Iris pigment epithelial cell (primary cell): ENCODE measurements around the gene GNG7.
"Not testable (repeated sequence)": the region's sequence is repeated elsewhere in the genome, so short reads cannot be mapped to it uniquely, and the experiment has no call there.

Experiments
- DNase-seq: peaks from one replicate; pipeline ENCODE4 v3.0.0-alpha.2; 2011; ENCODE audit warnings: low read depth

Gene GNG7

DNA sequence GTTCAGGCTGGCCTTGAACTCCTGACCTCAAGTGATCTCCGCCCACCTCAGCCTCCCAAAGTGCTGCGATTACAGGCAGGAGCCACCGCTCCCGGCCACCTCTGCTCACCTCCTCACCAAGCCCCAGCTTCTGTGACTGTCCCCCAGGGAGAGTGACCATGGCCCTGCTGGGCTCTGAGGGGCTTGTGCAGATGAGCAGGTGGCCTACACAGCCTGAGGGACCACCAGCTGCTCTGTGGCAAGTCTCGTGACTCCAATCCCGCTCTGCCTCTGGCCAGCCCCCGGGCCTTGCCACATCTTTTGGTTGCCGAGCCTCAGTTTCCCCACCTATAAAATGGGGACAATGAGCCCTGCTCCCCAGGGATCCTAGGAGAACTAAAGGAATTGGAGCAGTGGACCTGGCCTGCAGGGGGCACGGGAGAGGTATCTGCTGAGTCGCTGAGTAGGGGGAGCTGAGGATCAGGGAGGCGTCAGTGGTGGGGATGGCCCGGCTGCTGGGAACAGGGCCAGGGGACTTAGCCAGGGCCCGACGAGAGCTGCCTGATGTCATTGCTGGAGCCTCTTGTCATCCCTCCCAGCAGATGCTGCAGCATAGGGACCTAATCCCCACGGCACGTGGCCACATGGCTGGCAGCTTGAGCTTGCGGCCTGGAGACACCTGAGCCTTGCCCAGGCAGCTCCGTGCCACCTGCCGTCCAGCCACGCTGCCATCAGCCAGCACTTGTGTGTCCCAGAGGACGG, 151.9 kb downstream of the GNG7 start:
- peak; percentile 32 for DNase-seq

DNA sequence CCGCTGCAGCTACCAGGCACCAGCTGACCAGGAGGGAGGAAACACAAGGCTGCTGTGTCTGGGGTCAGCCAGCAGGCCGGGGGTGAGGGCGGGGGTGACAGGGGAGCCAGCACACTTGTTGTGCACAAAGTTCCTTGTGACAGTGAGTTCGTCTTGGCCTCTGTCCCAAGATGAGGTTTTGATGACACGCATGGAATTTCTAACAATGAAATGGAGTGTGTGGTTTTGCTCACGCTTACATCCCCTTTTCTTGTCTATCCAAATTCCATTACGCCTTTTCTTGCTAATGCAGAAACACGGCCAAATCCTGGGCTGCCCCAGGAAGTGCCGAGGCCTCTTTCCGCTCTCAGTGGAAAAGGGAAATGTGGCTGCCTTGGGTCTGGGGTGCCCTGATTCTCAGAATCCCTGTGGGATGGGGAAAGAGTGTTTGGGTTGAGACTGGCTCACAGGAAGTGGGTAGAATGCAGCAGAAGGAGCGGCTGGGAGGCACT, 152.7 kb downstream of the GNG7 start:
- DNase-seq: peak; percentile 95

DNA sequence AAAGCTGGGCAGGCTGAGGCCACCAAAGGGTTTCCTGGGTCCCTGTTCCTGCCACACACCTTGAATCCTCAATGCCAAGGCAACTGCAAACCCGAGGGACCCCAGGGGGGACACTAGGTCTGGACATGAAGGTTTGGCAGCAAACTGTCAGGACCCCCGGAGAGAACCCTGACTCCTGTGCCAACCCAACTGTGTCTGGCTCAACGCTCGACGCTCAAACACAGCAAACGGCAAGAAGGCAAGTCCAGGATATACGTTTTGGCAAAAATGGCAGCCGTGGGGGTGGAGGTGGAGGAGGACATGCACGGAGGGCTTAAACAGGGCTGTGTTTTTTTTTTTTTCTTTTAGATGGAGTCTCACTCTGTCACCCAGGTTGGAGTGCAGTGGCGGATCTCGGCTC, 153.5 kb downstream of the GNG7 start:
- DNase-seq: no peak

DNA sequence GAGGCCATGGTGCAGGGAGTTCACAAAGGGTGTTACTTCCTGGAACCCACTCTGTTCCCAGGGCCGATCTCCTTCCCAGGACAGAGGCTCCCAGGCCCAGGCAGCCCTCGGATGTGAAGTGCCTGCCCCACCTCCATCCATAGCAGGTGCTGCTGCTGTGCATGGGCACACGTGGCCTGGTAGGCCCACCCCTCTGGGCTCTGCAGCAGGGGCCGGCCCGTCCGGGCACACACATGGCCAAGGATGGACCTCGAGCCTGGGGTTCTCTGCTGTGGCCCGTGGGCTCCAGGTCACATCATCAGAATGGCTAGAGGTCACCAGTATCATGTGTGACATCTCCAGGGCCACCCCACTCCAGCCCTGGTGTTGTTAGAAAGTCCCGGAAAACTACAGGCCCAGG, 154.8 kb downstream of the GNG7 start:
- DNase-seq: no peak

DNA sequence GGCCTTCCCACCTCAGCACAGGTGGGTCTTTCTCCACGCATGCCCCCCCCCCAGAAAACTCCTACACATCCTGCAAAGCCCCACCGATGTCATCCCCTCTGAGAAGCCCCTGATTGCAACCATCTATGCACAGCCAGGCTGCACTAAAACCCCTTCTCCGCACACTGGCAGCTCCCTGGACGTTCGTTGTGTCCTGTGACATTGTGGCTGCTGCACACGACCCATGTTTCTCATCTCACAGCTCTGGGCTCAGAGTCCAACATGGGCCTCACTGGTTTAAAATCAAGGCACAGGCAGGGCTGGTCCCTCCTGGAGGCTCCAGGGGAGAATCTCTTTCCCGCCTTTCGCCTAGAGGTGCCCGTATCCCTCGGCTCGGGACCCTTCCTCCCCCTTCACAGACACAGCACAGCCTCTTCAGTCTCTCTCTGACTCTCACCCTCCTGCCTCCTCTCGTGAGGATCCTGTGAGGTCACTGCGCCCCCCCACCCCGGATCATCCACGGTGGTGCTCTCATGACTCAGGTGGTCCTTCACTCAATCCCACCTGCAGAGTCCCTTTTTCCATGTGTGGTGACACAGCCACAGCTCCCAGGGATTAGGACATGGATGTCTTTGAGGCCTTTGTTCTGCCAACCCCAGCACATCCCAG, 155.3 kb downstream of the GNG7 start:
- no peak for DNase-seq

DNA sequence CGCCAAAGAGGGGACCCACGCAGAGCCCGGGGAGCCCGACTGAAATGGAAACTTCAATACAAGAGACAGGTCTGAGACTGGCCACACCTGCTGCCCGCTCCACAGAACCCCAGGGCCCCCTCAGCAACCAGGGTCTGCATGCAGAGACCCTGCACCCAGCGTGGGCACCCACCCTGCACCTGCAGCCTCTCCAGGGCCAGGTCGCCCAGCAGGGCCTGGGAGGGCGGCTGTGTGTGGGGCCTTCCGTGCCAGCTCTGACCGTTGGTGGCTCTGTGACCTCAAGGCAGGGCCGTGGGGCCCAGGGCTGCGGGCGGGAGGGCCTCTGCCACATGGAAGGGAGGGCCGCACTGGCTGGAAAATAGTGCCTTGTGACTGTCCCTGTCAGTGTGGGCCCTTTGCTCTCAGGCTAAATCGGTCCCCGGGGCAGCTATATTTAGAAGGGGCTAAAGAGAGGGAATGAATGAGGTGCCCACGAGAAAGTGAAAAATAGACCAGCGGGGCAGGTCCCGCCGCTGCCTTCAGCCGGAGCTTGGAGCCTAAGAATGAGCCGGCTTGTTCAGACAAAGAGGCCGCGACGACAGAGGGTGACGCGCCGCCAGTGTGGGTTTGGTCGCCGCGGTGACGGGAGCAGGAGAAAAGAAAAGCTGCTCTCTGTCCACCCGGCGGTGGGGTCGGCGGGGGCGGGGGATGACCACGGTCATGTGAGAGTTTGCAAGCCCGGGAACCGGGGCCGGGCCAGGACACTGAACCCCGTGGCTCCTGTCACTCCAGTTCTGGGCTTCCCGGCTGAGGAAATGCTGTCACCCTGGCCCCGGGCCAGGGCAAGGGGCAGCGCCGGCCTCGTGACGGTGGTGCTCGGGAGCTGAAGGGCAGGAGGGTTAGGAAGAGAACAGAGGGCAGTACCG, 156.1 kb downstream of the GNG7 start:
- DNase-seq: no peak

DNA sequence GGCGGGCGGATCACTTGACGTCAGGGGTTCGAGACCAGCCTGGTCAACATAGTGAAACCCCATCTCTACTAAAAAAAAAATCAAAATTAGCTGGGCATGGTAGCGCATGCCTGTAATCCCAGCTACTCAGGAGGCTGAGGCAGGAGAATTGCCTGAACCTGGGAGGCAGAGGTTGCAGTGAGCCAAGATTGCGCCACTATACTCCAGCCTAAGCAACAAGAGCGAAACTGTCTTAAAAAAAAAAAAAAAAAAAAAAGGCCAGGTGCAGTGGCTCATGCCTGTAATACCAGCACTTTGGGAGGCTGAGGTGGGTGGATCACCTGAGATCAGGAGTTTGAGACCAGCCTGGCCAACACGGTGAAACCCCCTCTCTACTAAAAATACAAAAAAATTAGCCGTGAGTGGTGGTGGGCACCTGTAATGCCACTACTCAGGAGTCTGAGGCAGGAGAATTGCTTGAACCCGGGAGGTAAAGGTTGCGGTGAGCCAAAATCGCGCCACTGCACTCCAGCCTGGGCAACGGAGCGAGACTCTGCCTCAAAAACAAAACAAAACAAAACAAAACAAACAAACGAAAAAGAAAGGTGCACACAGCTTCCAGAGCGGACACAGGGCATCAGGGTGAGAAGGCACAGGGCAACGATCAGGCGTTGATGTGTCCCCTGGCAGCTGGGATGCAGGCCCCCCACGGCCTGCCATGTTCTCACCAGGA, 156.9 kb downstream of the GNG7 start:
- DNase-seq: not testable (repeated sequence)

DNA sequence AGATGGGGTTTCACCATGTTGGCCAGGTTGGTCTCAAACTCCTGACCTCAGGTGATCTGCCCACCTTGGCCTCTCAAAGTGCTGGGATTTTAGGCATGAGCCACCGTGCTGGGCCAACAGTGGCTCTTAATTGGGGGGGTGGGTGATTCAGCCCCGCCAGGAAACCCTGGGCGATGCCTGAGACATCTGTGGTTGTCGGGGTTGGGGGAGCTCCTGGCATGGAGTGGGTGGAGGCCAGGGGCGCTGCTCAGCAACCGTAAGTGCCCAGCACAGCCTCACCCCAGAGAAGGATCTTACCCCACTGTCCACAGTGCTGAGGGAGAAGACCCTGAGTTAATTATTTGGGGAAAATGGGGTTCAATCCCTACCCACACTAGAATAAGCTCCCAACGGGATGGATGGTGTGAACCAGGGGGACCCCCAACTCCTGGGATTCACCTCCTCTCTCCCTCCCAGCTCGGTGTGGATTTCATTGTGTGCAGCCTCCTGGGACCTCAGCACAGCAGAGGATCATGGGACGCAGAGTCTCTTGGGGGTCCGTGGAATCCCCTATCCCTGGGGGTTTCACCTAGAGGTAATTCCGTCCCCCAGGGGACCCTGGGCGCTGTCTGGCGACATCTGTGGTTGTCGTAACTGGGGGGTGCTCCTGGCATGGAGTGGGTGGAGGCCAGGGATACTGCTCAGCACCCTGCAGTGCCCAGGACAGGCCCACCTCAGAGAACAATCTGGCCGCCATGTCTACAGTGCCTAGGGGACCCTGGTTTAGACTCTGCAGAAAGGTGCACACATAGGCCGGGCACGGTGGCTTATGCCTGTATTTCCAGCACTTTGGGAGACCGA, 157.7 kb downstream of the GNG7 start:
- DNase-seq: no peak

DNA sequence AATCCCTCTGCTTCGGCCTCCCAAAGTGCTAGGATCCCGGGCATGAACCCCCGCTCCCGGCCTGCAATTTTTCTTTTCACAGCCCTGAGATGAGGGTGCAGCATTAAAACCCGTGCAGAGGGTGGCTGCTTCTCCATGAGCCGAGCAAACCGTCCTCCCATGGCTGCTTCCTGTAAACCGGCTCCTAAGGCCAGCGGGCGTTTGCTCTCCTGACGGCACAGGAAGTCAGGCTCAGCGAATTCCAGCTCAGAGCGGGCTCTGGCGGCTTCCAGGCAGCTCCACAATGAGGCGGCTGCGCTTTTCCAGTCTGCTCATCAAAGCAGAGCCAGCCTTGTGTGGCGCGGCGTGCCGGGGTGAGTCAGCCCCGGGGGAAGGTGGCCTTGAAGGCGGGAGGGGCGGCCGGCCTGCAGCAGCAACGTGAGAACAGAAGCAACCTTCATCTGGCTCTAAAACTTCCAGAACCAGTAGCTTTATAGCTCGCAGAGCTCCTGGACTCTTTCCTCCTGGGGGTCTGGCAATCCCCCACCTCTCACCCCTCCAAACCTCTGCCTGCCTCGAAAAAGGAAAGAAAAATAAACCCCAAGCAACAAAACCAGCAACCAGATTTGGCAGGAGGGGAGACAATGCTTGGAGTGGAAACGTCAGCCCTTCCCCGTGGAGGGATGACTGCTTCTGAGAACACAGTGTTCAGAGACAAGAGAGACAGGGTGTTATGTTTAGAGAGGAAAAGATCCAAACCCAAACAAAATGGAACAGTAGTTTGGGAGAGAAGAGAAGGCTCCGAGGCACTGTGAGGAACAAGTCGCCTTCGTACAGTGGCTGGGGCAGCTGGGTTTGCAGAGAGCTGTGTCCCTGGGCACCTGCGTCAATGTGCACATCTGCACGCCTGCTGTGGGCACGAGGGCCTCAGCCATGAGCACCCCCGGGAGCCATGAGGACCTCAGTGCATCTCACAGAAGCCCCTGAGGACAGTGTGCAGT, 158.7 kb downstream of the GNG7 start:
- DNase-seq: peak; percentile 100

DNA sequence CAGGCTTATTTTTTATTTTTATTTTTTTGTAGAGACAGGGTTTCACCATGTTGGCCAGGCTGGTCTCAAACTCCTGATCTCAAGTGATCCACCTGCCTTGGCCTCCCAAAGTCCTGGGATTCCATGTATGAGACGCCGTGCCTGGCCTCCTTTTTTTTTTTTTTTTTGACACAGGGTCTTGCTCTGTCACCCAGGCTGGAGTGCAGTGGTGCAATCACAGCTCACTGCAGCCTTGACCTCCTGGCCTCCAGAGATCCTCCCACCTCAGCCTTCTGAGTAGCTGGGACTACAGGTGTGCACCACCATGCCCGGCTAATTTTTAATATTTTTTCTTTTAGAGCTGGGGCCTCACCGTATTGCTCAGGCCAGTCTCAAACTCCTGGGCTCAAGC, 159.4 kb downstream of the GNG7 start:
- not testable (repeated sequence) for DNase-seq

DNA sequence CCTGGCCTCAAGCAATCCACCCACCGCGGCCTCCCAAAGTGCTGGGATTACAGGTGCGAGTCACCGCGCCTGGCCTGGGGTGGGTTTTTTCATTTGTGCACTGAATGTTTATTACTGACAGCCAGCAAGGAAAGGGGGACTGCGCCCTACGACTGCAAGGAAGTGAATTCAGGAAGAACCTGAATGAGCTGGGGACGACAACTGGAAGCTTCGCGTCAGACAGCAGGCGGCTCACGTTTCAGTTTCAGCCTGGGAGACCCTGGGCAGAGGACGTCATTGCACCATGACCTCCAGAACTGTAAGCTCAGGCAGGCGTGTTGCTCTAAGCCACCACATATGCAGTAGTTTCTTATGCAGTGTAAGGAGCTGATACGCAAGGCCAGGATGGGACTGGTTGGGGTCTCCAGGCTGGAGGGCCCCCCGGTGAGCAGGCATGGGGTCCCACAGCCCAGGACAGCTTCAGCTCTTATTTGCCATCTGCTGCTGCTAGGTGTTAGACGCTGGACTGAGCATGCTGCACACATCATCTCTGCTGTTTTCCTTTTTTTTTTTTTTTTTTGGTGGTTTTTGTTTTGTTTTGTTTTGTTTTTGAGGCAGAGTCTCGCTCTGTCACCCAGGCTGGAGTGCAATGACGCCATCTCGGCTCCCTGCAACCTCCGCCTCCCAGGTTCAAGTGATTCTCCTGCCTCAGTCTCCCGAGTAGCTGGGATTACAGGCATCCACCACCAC, 160.0 kb downstream of the GNG7 start:
- DNase-seq: peak; percentile 91

DNA sequence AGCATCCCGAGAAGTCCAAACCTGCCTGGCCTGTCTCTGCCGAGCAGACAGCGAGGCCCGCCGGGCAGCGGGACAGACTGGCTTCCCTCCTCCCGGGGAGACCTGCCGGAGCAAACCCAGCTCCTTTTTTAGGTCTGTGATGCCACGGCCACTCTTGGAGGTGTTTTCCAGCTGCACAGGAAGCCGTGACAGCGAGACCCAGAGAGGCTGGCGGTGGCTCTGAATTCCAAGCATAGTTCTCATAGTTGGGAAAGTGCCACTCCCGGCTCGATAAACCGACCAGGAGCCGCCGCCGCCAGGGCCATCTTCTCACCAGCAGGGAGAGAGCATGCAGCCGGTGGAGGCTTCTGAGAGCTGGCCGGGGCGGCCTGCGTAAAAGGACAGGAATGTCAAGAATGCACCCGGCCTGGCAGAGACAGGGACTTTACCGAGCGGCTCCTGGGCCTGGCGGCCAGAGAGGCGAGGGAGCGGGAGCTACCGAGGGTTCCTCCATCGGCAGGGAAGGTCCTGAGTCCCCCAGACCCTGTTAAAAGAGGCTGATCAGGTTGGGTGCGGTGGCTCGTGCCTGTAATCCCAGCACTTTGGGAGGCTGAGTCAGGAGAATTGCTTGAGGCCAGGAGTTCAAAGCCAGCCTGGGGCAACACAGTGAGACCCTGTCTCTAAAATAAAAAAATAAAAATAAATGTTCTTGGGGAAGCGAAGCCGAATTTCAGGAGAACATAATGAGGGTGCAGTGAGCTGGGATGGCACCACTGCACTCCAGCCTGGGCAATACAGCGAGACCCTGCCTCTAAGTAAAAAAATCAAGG, 161.6 kb downstream of the GNG7 start:
- peak; percentile 99 for DNase-seq

DNA sequence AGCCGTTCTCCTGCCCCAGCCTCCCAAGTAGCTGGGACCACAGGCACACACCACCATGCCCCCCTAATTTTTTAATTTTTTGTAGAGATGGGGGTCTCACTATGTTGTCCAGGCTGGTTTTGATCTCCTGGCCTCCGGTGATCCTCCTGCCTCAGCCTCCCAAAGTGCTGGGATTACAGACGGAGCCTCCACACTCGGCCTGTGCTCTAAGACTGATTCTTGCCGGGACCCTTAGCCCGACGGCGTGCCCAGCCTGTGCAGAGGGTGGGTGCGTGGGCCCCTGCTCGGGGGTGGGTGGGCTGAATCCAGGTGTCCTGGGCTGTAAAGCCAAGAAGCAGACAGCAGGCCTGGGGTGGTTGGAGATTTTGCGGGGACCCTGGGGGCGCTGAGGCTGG, 162.2 kb downstream of the GNG7 start:
- no peak for DNase-seq

DNA sequence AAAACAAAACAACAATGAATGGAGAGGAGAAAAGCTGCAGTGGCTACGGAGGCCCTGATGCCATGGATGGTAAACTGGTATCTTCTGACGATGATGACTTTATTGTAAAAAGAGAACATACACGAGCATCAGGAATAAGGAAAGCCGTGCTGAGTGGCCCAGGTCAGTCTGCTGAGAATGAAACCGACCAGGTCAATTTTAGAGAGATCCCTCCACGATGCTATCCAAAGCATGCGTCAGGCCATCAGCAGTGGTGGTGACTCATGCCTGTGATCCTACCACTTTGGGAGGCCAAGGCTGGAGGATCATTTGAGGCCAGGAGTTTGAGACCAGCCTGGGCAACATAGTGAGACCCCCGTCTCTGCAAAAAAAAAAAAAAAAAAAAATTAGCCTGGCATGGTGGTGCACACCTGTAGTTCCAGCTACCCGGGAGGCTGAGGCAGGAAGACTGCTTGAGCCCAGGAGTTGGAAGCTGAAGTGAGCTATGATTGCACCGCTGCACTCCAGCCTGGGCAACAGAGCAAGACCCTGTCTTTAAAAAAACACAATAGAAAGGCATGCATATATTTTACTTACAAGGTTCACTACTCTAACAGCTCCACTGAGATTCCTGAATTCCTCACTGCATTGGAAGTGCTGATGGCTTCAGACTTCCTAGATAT, 164.3 kb downstream of the GNG7 start:
- no peak for DNase-seq

DNA sequence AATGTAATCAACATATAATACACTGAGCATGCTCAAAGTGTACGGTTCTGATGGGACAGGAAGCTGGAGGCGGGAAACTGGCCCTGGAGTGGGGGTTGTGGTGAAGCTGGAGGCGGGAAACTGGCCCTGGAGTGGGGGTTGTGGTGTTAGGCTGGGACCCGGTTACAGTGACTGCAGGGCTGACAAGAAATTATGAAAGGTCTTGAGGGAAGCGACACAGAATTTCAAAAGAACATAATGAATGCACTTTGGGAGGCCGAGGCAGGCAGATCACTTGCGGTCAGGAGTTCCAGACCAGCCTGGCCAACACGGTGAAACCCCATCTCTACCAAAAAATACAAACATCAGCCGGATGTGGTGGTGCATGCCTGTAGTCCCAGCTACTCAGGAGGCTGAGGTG, 164.9 kb downstream of the GNG7 start:
- DNase-seq: not testable (repeated sequence)

DNA sequence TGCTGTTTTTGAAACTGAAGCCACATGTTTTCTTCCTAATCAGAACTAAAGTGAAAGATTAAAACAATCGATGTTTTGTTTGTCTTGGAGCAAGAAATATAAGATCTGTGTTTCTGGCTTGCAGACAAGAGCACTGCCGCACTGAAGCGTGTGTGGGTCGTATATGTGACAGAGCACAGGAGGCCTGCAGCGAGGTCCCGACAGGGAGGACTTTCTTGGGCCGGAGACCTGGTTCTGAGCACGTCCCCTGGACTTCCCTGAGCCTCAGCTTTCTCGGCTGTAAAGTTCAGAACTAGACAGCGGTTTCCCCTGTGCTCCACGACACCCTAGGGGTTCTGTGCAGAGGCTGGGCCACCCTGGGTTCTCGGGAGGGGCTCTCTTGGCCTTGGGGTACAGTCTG, 166.0 kb downstream of the GNG7 start:
- DNase-seq: no peak

DNA sequence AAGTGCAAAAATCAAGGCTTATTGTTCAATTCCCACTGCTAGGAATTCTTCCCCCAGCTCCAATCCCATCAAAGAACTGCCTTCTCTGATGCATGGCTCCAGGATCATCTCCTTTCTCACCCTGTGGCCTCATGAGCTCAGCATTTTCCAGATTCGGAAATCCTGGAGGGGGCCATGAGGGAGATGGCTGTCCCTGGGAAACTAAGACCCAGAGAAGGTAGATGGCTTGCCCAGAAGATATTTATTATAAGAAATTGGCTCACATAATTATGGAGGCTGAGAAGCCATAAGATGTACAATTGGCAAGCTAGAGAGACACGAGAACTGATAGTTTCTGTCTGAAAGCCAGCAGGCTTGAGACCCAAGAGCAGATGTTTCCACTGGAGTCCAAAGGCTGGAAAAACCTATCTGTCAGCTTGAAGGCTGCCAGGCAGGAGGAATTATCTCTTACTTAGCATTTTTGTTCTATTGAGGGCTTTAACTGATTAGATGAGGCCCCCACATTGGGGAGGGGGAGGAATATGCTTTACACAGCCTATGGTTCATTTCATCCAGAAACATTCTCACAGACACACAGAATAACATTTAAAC, 168.0 kb downstream of the GNG7 start:
- peak; percentile 21 for DNase-seq
